ENCODE measurements around the gene BTLA. TPM values are rescaled to one million over a fixed set of nuclear protein-coding genes. Genes with fewer than 3 reads are reported as not detected.

BTLA gene
- 0.03 TPM in 1 of 5 replicates, not detected in the others for total RNA-seq (2022; extraction: Qiagen RNA extraction; ENCODE audit: low read depth)

GRCh38 chr3:112498914-112499711 lies at the start of gene BTLA:
Gene BTLA, minus strand, starts transcription at chr3:112499472. Its CDS starts 114 bp downstream, at chr3:112499358.

Other genes with a start within 250 kb of the BTLA start
- gene SLC9C1, start 205.3 kb downstream of the BTLA start, total RNA-seq (2022; extraction: Qiagen RNA extraction; ENCODE audit: low read depth), result not detected in 5 replicates
- gene CD200, start 166.3 kb downstream of the BTLA start, total RNA-seq (2022; extraction: Qiagen RNA extraction; ENCODE audit: low read depth), result not detected in 5 replicates
- 39.5 to 55.5 TPM (median 47.6 TPM) in 5 replicates for gene ATG3, start 62.5 kb upstream of the BTLA start, total RNA-seq (2022; extraction: Qiagen RNA extraction; ENCODE audit: low read depth)
- gene SLC35A5, start 62.6 kb upstream of the BTLA start, total RNA-seq (2022; extraction: Qiagen RNA extraction; ENCODE audit: low read depth), result 14.9 to 15.8 TPM (median 15.8 TPM) in 5 replicates
- gene CCDC80, start 141.7 kb upstream of the BTLA start, total RNA-seq (2022; extraction: Qiagen RNA extraction; ENCODE audit: low read depth), result 30.3 to 64.6 TPM (median 50.7 TPM) in 5 replicates

Measured in A549 treated with CpdA at 1 μM for 4 hours (cell line).